G401 (cell line): ENCODE data around the gene BAG5. TPM values are rescaled to one million over a fixed set of nuclear protein-coding genes. Genes with fewer than 3 reads are reported as not detected.
"Not testable (repeated sequence)": the region's sequence is repeated elsewhere in the genome, so short reads cannot be mapped to it uniquely, and the experiment has no call there.

ENCODE experiments used
- DNase-seq: peaks from one replicate; pipeline ENCODE4 v3.0.0-alpha.2; 2015; ENCODE audit warnings: low spot score
- in situ Hi-C: cut with HindIII; loops from 2 replicates; pipeline ENCODE4 v1.10.0; 2016; ENCODE audit warnings: low sequenced_read_pairs, mixed read lengths
- total RNA-seq: library from RNA; depleted of rRNA; stranded (reverse); fragments of >200 nt; shearing (Covaris generic); gene quantifications from 2 replicates; pipeline ENCODE4 v1.2.3, GENCODE V29; 2014

Gene BAG5
- total RNA-seq, 1 experiment from 2014 or later = 12.2 TPM

GRCh38 chr14:103528587-103529382 is 33.7 kb downstream of the BAG5 start, which contains the start of gene TRMT61A:
Gene TRMT61A (plus strand): TSS chr14:103529196. CDS start chr14:103529979, 783 bp downstream.
- in situ Hi-C loops = no loop called here
- peak; percentile 91 for DNase-seq

- DNase-seq = peak; percentile 67
- in situ Hi-C loops = no loop called here
Measured at GRCh38 chr14:103528146-103528586, 34.3 kb downstream of the BAG5 start.

GRCh38 chr14:103527408-103528145 is 34.9 kb downstream of the BAG5 start:
- no peak for DNase-seq
- in situ Hi-C loops = no loop called here

- no peak for DNase-seq
- in situ Hi-C loops = no loop called here
Measured at GRCh38 chr14:103526914-103527248, 35.6 kb downstream of the BAG5 start.

- in situ Hi-C loops = no loop called here
Measured at GRCh38 chr14:103526247-103526913, 36.1 kb downstream of the BAG5 start.

GRCh38 chr14:103525430-103526246 is 36.8 kb downstream of the BAG5 start:
- DNase-seq, in situ Hi-C loops: not testable (repeated sequence)

More at GRCh38 chr14:103526247-103526913, 36.1 kb downstream of the BAG5 start:
- no peak for DNase-seq

GRCh38 chr14:103524002-103524935 is 38.2 kb downstream of the BAG5 start:
- no peak for DNase-seq

GRCh38 chr14:103523575-103523954 is 38.9 kb downstream of the BAG5 start:
- DNase-seq = no peak
- in situ Hi-C loops = no loop called here

More at GRCh38 chr14:103524002-103524935, 38.2 kb downstream of the BAG5 start:
- in situ Hi-C loops = no loop called here

GRCh38 chr14:103522649-103523574 is 39.5 kb downstream of the BAG5 start, which contains the start of gene CKB:
Gene CKB (minus strand): TSS chr14:103522830. CDS start chr14:103522493, 337 bp downstream.
- in situ Hi-C loops = no loop called here
- peak; percentile 89 for DNase-seq

GRCh38 chr14:103521951-103522563 is 40.4 kb downstream of the BAG5 start:
- no peak for DNase-seq
- in situ Hi-C loops = no loop called here

- DNase-seq = no peak
- in situ Hi-C loops = no loop called here
Measured at GRCh38 chr14:103521438-103521950, 41.0 kb downstream of the BAG5 start.

- peak; percentile 71 for DNase-seq
- in situ Hi-C loops = no loop called here
Measured at GRCh38 chr14:103520657-103521437, 41.6 kb downstream of the BAG5 start.

- in situ Hi-C loops = no loop called here
- no peak for DNase-seq
Measured at GRCh38 chr14:103520269-103520656, 42.2 kb downstream of the BAG5 start.

- no peak for DNase-seq
- in situ Hi-C loops = loop anchor here (10.0 kb wide), 1 partner anchor 55 kb away; no protein-coding TSS in a partner anchor
Measured at GRCh38 chr14:103519837-103520212, 42.6 kb downstream of the BAG5 start.

- peak; percentile 60 for DNase-seq
- in situ Hi-C loops = loop anchor here (10.0 kb wide), 1 partner anchor 54 kb away; no protein-coding TSS in a partner anchor
Measured at GRCh38 chr14:103519043-103519836, 43.2 kb downstream of the BAG5 start.
